ENCODE data around the gene TBX15.
"Not testable (repeated sequence)": the region's sequence is repeated elsewhere in the genome, so short reads cannot be mapped to it uniquely, and the experiment has no call there.

The TBX15 gene

GRCh38 chr1:118918230-118918939 is 69.8 kb downstream of the TBX15 start:
- peak; percentile 3 for DNase-seq (ENCODE audit: low read depth)
- TF ChIP-seq CTCF (IDR thresholded peaks at IDR 0.05; ENCODE audit: insufficient read depth, low read depth, low read length, missing control alignments) = no peak

GRCh38 chr1:118916346-118916745 is 71.8 kb downstream of the TBX15 start:
- not testable (repeated sequence) for DNase-seq (ENCODE audit: low read depth)

More at GRCh38 chr1:118918230-118918939, 69.8 kb downstream of the TBX15 start:
- no peak overlapping the region for H3K4me3 ChIP-seq (ENCODE audit: low read depth, low read length)

GRCh38 chr1:118914379-118915161 is 73.6 kb downstream of the TBX15 start:
- no peak for TF ChIP-seq CTCF (IDR thresholded peaks at IDR 0.05; ENCODE audit: insufficient read depth, low read depth, low read length, missing control alignments)
- no peak overlapping the region for H3K4me3 ChIP-seq (ENCODE audit: low read depth, low read length)
- no peak for DNase-seq (ENCODE audit: low read depth)

More at GRCh38 chr1:118916346-118916745, 71.8 kb downstream of the TBX15 start:
- H3K4me3 ChIP-seq (ENCODE audit: low read depth, low read length) = not testable (repeated sequence)

GRCh38 chr1:118913818-118914217 is 74.3 kb downstream of the TBX15 start:
- DNase-seq (ENCODE audit: low read depth) = no peak
- TF ChIP-seq CTCF (IDR thresholded peaks at IDR 0.05; ENCODE audit: insufficient read depth, low read depth, low read length, missing control alignments) = no peak

GRCh38 chr1:118912574-118912973 is 75.6 kb downstream of the TBX15 start:
- H3K4me3 ChIP-seq (ENCODE audit: low read depth, low read length) = no peak overlapping the region
- no peak for DNase-seq (ENCODE audit: low read depth)
- no peak for TF ChIP-seq CTCF (IDR thresholded peaks at IDR 0.05; ENCODE audit: insufficient read depth, low read depth, low read length, missing control alignments)

More at GRCh38 chr1:118913818-118914217, 74.3 kb downstream of the TBX15 start:
- no peak overlapping the region for H3K4me3 ChIP-seq (ENCODE audit: low read depth, low read length)

- no peak for TF ChIP-seq CTCF (IDR thresholded peaks at IDR 0.05; ENCODE audit: insufficient read depth, low read depth, low read length, missing control alignments)
- H3K4me3 ChIP-seq (ENCODE audit: low read depth, low read length) = no peak overlapping the region
- DNase-seq (ENCODE audit: low read depth) = no peak
Observed at GRCh38 chr1:118911571-118911970, 76.6 kb downstream of the TBX15 start.

- no peak for DNase-seq (ENCODE audit: low read depth)
- H3K4me3 ChIP-seq (ENCODE audit: low read depth, low read length) = no peak overlapping the region
- TF ChIP-seq CTCF (IDR thresholded peaks at IDR 0.05; ENCODE audit: insufficient read depth, low read depth, low read length, missing control alignments) = no peak
Observed at GRCh38 chr1:118907466-118907865, 80.7 kb downstream of the TBX15 start.
